GM13976 (cell line): ENCODE results near the gene ARSB.

Experiments used
- DNase-seq: peaks from one replicate; pipeline ENCODE4 v3.0.0; 2012; ENCODE audit warnings: low spot score
- CTCF ChIP-seq: IDR thresholded peaks from 2 replicates; pipeline ENCODE4 v1.5.1; 2012; ENCODE audit warnings: borderline replicate concordance, mild to moderate bottlenecking; ENCODE audit not compliant: insufficient read depth; ENCODE audit errors: extremely low read depth, missing control alignments, control extremely low read depth
- in situ Hi-C: fragments of 300-500 bp; cut with MboI; formaldehyde crosslinking; loops from one replicate; pipeline ENCODE4 v1.12.0; 2022; ENCODE audit warnings: low sequenced_read_pairs, mixed read lengths, inconsistent platforms; ENCODE audit not compliant: unreplicated experiment

Gene ARSB

GRCh38 chr5:78773655-78774054 lies 211.5 kb downstream of the ARSB start:
- DNase-seq, result no peak
- in situ Hi-C loops, result no loop called here
- TF ChIP-seq CTCF, result no peak

- no peak for TF ChIP-seq CTCF
- in situ Hi-C loops, result no loop called here
- DNase-seq, result no peak
Measured at GRCh38 chr5:78771260-78772205, 213.6 kb downstream of the ARSB start.

GRCh38 chr5:78768781-78769380 lies 216.2 kb downstream of the ARSB start:
- TF ChIP-seq CTCF, result no peak
- in situ Hi-C loops, result no loop called here
- no peak for DNase-seq

- no peak for DNase-seq
- in situ Hi-C loops, result no loop called here
- TF ChIP-seq CTCF, result no peak
Measured at GRCh38 chr5:78766412-78766762, 218.7 kb downstream of the ARSB start.

GRCh38 chr5:78765756-78766411 lies 219.2 kb downstream of the ARSB start:
- in situ Hi-C loops, result no loop called here
- DNase-seq, result no peak
- no peak for TF ChIP-seq CTCF

- no peak for DNase-seq
- no peak for TF ChIP-seq CTCF
- in situ Hi-C loops, result no loop called here
Measured at GRCh38 chr5:78765116-78765515, 220.0 kb downstream of the ARSB start.
